WTC11 (cell line): ENCODE results near the gene UGT1A9. TPM values are rescaled to one million over a fixed set of nuclear protein-coding genes. Genes with fewer than 3 reads are reported as not detected.

Experiments
- ATAC-seq: fragments of 200-7000 bp; cut with Tn5 transposase; 2 replicates; pipeline ENCODE4 v1.10.0; 2021; ENCODE audit warnings: mild to moderate bottlenecking, moderate library complexity
- CTCF ChIA-PET: fragments of 300-600 bp; sonication (Branson Sonifier 250); formaldehyde crosslinking; loops from one replicate; lab custom pipeline; 2021; ENCODE audit warnings: antibody characterized with exemption; lab: Charles Lee
- POLR2A ChIA-PET: fragments of 350-600 bp; sonication (Branson Sonifier 250); formaldehyde crosslinking; loops from one replicate; lab custom pipeline; 2021; ENCODE audit warnings: antibody characterized with exemption; lab: Charles Lee
- DNase-seq: peaks from one replicate; pipeline ENCODE4 v3.0.0; 2021; ENCODE audit warnings: low spot score
- H3K27ac Mint-ChIP-seq: 2 replicates; pipeline ENCODE4 v1.8.0; 2021; ENCODE audit warnings: mixed read lengths
- H3K27me3 Mint-ChIP-seq: 2 replicates; pipeline ENCODE4 v1.8.0; 2021; ENCODE audit warnings: low read depth, mild to moderate bottlenecking, moderate library complexity, mixed read lengths
- H3K36me3 Mint-ChIP-seq: 2 replicates; pipeline ENCODE4 v1.8.0; 2021; ENCODE audit warnings: mixed read lengths
- H3K4me1 Mint-ChIP-seq: 2 replicates; pipeline ENCODE4 v1.8.0; 2022; ENCODE audit warnings: mixed read lengths
- H3K4me3 Mint-ChIP-seq: 2 replicates; pipeline ENCODE4 v1.8.0; 2021; ENCODE audit warnings: mild to moderate bottlenecking, moderate library complexity, mixed read lengths
- H3K9me3 Mint-ChIP-seq: 2 replicates; pipeline ENCODE4 v1.8.0; 2021; ENCODE audit warnings: mixed read lengths
- CBFB ChIP-seq: sonication (generic); formaldehyde crosslinking; IDR thresholded peaks from 2 replicates; pipeline ENCODE4 v1.8.1; 2022; ENCODE audit warnings: mild to moderate bottlenecking, low read depth, missing genetic modification reagents
- CREB1 ChIP-seq: sonication (generic); formaldehyde crosslinking; IDR thresholded peaks from 2 replicates; pipeline ENCODE4 v1.8.0; 2023; ENCODE audit warnings: mild to moderate bottlenecking, missing genetic modification reagents
- EMX1 ChIP-seq: fragments of 250-450 bp; sonication (Bioruptor Pico); IDR thresholded peaks from 2 replicates; pipeline ENCODE4 v1.8.0; 2021; ENCODE audit warnings: mild to moderate bottlenecking
- ESRRA ChIP-seq: sonication (generic); formaldehyde crosslinking; IDR thresholded peaks from 2 replicates; pipeline ENCODE4 v1.8.1; 2022; ENCODE audit warnings: mild to moderate bottlenecking, missing genetic modification reagents, borderline replicate concordance
- FOXJ3 ChIP-seq: sonication (generic); formaldehyde crosslinking; IDR thresholded peaks from 2 replicates; pipeline ENCODE4 v1.9.0; 2021; ENCODE audit warnings: missing genetic modification reagents, mild to moderate bottlenecking, borderline replicate concordance
- PRRX2 ChIP-seq: fragments of 250-450 bp; sonication (Bioruptor Pico); IDR thresholded peaks from 2 replicates; pipeline ENCODE4 v1.8.0; 2021; ENCODE audit warnings: mild to moderate bottlenecking
- TEAD4 ChIP-seq: sonication (generic); formaldehyde crosslinking; IDR thresholded peaks from 2 replicates; pipeline ENCODE4 v1.8.0; 2022; ENCODE audit warnings: mild to moderate bottlenecking, missing genetic modification reagents
- USF2 ChIP-seq: sonication (generic); formaldehyde crosslinking; IDR thresholded peaks from 2 replicates; pipeline ENCODE4 v1.8.1; 2023; ENCODE audit warnings: mild to moderate bottlenecking, missing genetic modification reagents, moderate library complexity
- ZBTB43 ChIP-seq: sonication (generic); formaldehyde crosslinking; IDR thresholded peaks from 2 replicates; pipeline ENCODE4 v1.8.1; 2023; ENCODE audit warnings: mild to moderate bottlenecking, missing genetic modification reagents
- ZNF232 ChIP-seq: sonication (generic); formaldehyde crosslinking; IDR thresholded peaks from 2 replicates; pipeline ENCODE4 v1.8.0; 2022; ENCODE audit warnings: mild to moderate bottlenecking, missing genetic modification reagents
- ZNF281 ChIP-seq: sonication (generic); formaldehyde crosslinking; IDR thresholded peaks from 2 replicates; pipeline ENCODE4 v1.8.0; 2023; ENCODE audit warnings: mild to moderate bottlenecking, missing genetic modification reagents
- total RNA-seq: library from RNA; stranded (reverse); gene quantifications from 3 replicates; pipeline ENCODE4 v1.2.3, GENCODE V29; 2021
- TF ChIP-seq, protein P1 (sequence below): sonication (generic); formaldehyde crosslinking; IDR thresholded peaks from 2 replicates; pipeline ENCODE4 v1.8.0; 2023; ENCODE audit warnings: missing genetic modification reagents, mild to moderate bottlenecking, borderline replicate concordance
- TF ChIP-seq, protein P2 (sequence below): sonication (generic); formaldehyde crosslinking; IDR thresholded peaks from 2 replicates; pipeline ENCODE4 v1.8.0; 2022; ENCODE audit warnings: mild to moderate bottlenecking, missing genetic modification reagents
- TF ChIP-seq, protein P3 (sequence below): fragments of 250-450 bp; sonication (Bioruptor Pico); IDR thresholded peaks from 2 replicates; pipeline ENCODE4 v1.9.0; 2021; ENCODE audit warnings: moderate library complexity, mild to moderate bottlenecking, inconsistent platforms, borderline replicate concordance

Gene UGT1A9
- total RNA-seq, 1 experiment from 2014 or later: not detected

GRCh38 chr2:233802132-233802815, 130.6 kb downstream of the UGT1A9 start:
- DNase-seq (no peak), ATAC-seq (no peak)
- no peaks in the 10 kb centered on the region for H3K36me3 Mint-ChIP-seq
- H3K4me3 Mint-ChIP-seq: no peak overlapping the region
- no peaks in the 10 kb centered on the region; the same call in 1 of the 2 replicates for H3K27me3 Mint-ChIP-seq
- no peaks in the 10 kb centered on the region for H3K4me1 Mint-ChIP-seq
- no peak overlapping the region for H3K27ac Mint-ChIP-seq
- ChIA-PET POLR2A (no interaction called here), CTCF (interaction anchor here (0.6 kb wide), 1 partner anchor 495 kb away, joined by 3 read pairs; no protein-coding TSS in a partner anchor)
- TF ChIP-seq ZNF281 (CRISPR knock-in tag) (no peak), TEAD4 (CRISPR knock-in tag) (no peak), FOXJ3 (CRISPR knock-in tag) (no peak), USF2 (no peak), PRRX2 (CRISPR knock-in tag) (no peak), ESRRA (no peak), ZBTB43 (CRISPR knock-in tag) (no peak), CREB1 (CRISPR knock-in tag) (no peak), CBFB (CRISPR knock-in tag) (no peak), ZNF232 (CRISPR knock-in tag) (no peak), EMX1 (CRISPR knock-in tag) (no peak)
- TF ChIP-seq, protein P1, sequence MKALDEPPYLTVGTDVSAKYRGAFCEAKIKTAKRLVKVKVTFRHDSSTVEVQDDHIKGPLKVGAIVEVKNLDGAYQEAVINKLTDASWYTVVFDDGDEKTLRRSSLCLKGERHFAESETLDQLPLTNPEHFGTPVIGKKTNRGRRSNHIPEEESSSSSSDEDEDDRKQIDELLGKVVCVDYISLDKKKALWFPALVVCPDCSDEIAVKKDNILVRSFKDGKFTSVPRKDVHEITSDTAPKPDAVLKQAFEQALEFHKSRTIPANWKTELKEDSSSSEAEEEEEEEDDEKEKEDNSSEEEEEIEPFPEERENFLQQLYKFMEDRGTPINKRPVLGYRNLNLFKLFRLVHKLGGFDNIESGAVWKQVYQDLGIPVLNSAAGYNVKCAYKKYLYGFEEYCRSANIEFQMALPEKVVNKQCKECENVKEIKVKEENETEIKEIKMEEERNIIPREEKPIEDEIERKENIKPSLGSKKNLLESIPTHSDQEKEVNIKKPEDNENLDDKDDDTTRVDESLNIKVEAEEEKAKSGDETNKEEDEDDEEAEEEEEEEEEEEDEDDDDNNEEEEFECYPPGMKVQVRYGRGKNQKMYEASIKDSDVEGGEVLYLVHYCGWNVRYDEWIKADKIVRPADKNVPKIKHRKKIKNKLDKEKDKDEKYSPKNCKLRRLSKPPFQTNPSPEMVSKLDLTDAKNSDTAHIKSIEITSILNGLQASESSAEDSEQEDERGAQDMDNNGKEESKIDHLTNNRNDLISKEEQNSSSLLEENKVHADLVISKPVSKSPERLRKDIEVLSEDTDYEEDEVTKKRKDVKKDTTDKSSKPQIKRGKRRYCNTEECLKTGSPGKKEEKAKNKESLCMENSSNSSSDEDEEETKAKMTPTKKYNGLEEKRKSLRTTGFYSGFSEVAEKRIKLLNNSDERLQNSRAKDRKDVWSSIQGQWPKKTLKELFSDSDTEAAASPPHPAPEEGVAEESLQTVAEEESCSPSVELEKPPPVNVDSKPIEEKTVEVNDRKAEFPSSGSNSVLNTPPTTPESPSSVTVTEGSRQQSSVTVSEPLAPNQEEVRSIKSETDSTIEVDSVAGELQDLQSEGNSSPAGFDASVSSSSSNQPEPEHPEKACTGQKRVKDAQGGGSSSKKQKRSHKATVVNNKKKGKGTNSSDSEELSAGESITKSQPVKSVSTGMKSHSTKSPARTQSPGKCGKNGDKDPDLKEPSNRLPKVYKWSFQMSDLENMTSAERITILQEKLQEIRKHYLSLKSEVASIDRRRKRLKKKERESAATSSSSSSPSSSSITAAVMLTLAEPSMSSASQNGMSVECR: no peak
- TF ChIP-seq, protein P2, sequence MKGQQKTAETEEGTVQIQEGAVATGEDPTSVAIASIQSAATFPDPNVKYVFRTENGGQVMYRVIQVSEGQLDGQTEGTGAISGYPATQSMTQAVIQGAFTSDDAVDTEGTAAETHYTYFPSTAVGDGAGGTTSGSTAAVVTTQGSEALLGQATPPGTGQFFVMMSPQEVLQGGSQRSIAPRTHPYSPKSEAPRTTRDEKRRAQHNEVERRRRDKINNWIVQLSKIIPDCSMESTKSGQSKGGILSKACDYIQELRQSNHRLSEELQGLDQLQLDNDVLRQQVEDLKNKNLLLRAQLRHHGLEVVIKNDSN: no peak
- TF ChIP-seq, protein P3, sequence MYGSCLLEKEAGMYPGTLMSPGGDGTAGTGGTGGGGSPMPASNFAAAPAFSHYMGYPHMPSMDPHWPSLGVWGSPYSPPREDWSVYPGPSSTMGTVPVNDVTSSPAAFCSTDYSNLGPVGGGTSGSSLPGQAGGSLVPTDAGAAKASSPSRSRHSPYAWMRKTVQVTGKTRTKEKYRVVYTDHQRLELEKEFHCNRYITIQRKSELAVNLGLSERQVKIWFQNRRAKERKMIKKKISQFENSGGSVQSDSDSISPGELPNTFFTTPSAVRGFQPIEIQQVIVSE: no peak
- peaks cover 13% of the 10 kb centered on the region for H3K9me3 Mint-ChIP-seq
